HG02852 (cell line): ENCODE measurements around the gene MLXIPL.
"Not testable (repeated sequence)": the region's sequence is repeated elsewhere in the genome, so short reads cannot be mapped to it uniquely, and the experiment has no call there.

Experiments
- ATAC-seq: cut with Tn5 transposase; IDR thresholded peaks from one replicate; pipeline ENCODE4 v1.9.1; 2021; ENCODE audit warnings: mild to moderate bottlenecking, moderate library complexity; ENCODE audit not compliant: unreplicated experiment

The MLXIPL gene

DNA sequence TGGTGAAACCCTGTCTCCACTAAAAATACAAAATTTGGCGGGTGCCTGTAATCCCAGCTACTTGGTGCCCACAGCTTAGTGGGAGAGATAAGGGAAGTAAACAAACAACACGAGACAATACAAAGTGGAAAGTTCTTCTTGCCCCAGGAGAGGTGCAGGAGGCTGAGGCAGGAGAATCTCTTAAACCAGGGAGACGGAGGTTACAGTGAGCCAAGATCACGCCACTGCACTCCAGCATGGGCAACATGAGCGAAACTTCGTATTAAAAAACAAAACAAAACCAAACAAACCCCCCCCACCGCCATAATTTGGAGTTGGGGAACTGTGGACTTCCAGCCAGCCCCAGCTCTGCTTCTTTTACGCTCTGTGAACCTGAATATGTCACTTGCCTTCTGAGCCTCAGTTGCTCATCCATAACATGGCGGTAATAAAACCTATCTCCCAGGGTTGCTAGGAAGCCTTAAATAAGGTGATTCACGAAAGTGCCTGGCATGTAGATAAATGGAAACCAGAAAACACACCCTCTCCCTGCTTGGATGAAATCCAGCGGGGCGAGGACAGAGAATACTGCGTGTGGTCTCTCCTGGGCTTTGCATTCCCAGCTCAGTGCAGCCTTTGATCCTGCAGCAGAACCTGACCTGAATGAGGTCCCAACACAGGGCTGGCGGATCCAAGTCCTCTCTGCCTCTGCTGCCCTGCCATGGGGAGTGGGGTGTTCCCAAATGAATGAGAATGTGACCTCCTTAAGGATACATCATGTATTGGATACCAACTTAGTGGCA is 10.2 kb downstream of the MLXIPL start:
- ATAC-seq: no peak

DNA sequence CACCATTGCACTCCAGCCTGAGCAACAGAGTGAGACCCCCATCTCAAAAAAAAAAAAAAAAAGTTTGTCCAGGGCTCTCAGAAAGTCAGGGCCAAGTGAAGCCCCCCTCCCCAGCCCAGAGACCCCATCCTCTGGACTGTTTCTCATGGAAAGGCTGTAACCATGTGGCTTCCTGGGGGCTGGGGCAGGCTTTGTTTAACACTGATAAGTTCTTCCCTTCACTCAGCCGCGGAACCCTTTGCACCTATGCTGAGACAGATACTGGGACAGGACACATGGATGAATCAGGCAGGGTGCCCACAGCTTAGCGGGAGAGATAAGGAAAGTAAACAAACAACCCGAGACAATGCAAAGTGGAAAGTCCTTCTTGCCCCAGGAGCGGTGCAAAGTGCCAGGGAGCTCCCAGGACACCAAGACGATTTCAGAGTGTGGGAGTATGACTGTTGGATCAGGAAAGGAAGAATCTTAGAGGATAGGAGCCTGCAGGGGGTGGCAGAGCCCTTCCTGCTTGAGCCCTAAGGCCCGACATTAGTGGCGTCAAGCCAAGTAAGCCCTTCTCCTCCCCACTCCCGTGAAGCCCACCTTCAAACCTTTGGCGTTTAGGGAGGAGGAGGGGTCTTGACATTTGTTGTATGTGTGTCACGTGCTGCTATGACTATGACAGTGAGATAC is 11.6 kb downstream of the MLXIPL start:
- no peak for ATAC-seq

GRCh38 chr7:73611017-73611555 is 13.2 kb downstream of the MLXIPL start:
- no peak for ATAC-seq

GRCh38 chr7:73610105-73610504 is 14.2 kb downstream of the MLXIPL start:
- ATAC-seq: no peak

DNA sequence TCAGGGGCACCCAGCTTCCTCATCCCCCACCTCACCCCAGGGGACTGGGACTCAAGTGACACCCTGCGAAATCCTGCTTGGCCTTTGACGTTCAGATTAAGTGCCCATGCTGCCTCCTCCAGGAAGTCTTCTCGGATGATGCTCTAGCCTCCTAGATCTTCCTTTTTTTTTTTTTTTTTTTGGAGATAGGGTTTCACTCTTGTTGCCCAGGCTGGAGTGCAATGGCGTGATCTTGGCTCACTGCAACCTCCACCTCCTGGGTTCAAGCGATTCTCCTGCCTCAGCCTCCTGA is 16.7 kb downstream of the MLXIPL start:
- ATAC-seq: not testable (repeated sequence)

GRCh38 chr7:73606801-73607691 is 17.3 kb downstream of the MLXIPL start:
- ATAC-seq: no peak

- ATAC-seq: no peak
Observed at GRCh38 chr7:73605601-73606220, 18.6 kb downstream of the MLXIPL start.

- ATAC-seq: no peak
Observed at GRCh38 chr7:73602721-73603651, 21.3 kb downstream of the MLXIPL start.

DNA sequence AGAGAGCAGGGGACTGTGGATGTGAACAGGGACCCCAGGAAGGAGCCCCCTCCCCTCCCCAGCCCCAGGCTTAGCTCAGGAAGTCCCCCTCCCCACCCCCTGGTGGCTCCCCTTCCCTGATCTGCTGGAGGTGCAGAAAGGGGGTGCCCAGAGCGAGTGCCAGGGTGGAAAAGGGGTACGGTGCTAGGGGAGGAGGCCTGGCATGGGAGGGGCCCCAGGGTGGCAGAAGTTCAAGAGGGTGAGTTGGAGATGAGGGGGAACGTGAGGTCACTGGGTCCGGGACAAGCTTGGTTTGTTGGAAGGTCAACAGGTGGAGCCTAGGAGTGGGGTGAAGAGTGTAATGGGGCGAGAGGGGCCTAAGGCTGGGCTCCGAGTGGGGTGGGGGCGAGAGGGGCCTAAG is 24.4 kb downstream of the MLXIPL start:
- no peak for ATAC-seq

DNA sequence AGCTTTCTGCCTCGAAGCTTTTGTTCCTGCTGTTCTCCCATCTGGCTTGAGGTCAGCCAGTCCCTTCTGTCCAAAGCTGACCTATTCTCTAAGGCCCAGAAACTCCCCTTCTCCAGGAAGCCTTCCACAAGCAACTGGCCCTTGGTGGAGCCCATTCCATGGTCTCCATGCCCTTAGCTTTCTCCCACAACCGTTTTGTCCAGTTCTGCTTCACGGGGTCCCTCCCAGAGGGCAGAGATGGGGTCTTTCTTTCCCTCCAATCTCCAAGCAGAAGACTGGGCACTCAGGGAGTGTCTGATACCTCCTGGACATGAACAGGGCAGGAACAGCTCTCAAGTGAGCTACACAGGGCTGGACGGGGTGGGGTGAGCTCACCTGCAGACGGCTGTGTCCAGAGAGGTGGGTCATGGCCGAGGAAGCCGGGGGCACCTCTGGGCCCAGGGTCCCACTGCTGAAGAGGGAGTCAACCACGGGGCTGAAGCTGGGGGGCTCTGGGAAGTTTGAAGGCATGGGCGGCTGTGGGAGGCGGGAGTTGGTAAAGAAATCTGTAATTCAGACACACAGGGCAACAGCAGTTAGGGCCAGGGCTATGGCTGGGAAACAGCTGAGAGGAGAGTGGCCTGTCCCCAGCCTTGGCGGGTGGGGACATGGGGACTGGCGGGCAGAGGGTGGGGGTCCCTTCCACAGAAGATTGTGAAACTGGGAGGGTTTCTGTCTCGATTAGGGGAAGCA is 25.0 kb downstream of the MLXIPL start:
- no peak for ATAC-seq

- ATAC-seq: no peak
Observed at GRCh38 chr7:73597978-73598782, 26.1 kb downstream of the MLXIPL start.

DNA sequence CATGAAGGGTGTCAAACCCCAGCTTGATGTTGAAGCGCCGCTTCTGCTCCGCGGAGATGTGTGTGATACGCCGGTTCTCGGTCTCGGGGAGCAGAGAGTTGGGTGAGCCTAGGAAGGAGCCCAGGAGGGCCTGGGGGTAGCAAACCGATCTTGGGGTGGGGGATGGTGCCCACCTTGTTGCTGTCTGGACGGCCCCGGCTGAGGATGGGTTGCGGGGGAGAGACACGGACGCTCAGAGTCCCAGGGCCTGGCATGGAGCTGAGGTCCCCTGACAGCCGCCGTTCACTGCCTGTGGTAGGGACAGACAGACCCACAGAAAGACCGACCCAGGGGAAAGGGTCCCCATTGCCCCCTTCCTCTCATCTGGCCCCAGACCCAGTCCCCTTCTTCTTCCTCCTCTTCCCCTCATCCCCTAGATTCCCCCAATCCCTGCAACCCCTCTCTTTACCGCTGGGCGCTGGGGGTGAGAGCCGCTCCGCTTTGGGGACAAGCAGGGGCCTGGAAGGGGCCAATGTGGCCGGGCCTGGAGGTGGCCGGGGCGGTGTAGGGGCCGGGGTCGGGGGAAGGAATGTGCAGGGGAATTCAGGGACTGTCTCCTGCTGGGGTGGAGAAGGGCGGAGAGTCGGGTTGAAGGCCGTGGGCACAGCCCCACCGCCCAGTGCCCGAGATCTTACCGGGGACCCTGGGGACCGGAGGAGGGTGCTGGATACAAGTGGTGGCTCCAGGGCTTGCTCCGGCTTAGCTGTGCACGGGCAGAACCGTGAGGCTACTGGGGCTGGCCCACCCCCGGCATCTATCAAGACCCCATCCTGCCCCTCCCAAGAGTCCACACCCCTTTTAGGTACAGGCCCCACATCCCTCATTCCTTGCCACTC is 27.9 kb downstream of the MLXIPL start:
- ATAC-seq: no peak

GRCh38 chr7:73595358-73595757 is 29.0 kb downstream of the MLXIPL start:
- no peak for ATAC-seq

DNA sequence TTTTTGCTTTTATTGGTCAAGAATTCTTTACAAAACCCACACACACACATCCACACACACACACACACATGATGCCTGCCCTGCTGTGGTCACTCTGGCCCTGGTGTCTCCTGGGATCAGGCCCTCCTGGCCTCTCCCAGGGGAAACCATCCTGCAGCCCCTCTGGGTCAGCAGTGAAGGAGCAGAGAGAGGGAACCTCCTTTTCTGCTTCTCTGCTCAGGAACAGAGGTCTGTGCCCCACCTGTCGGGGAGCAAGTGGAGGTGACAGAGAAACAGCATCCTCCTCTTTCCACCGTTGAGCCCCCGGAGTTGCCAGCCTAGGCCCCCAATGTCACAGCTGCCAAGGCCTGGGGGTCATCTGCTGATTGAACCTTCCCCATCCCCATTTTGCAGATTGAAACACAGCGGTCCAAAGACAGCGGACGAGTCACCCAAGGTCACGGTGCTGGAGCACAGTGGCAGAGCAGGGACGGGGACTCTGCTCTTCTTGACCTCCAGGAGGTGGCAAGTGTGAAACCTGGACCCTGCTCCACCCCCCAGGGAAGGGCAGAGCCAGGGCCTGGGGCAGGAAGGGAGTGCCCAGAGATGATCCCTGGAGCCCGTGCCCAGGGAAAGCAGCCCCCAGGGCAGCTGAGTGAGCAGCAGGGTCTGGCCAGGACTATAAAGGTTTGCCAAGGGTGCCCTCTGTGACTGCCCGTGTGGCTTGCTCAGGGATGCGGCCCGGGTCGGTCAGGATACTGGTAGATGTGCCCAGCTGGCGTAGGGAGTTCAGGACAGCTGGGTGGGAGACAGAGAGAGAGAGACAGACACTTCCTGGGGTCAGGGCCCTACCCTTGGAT is 30.9 kb downstream of the MLXIPL start:
- ATAC-seq: no peak

DNA sequence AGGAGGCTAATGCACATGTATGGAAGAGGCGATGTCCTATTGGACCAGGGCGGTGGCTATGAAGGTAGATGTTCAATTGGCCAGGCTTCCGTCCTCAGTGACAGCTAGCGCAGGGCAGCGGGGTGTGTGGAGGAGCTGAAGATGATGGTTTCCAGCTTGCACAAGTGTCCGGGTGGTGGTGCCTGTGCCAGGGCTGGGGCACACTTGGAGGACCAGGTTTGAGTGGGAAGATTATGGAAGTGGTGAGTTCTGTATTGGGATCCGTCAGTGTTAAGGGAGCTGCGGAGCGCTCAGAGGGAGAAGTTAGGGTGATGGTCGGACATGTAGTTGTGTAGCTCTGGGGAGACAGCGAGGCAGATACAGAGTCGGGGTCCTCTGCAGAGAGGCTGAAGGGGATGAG is 37.4 kb downstream of the MLXIPL start:
- ATAC-seq: no peak

DNA sequence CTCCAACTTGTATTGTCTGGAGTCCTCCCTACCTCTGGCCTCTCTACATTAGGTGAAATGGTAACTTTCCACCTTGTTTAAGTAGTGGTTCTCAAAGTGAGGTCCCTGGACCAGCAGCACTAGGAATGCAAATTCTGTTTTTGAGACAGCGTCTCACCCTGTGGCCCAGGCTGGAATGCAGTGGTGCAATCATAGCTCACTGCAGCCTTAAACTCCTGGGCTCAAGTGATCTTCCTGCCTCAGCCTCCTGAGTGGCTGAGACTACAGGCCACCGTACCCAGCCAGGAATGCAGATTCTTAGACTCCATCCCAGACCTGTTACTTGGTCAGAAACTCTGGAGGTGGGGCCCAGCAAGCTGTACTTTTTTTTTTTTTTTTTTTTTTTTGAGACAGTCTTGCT is 39.1 kb downstream of the MLXIPL start:
- ATAC-seq: no peak
